Kidney epithelial cell (primary cell): Measurements from ENCODE around the gene RAB22A. TPM values are rescaled to one million over a fixed set of nuclear protein-coding genes. Genes with fewer than 3 reads are reported as not detected.

ENCODE experiments used
- DNase-seq: peaks from one replicate; pipeline ENCODE4 v3.0.0-alpha.2; 2010; ENCODE audit warnings: low read depth
- H3K27me3 ChIP-seq: 2 replicates; pipeline ENCODE4 v1.6.0; 2011; ENCODE audit warnings: low read length; ENCODE audit not compliant: control insufficient read depth, insufficient read depth
- H3K36me3 ChIP-seq: 2 replicates; pipeline ENCODE4 v1.5.1; 2011; ENCODE audit warnings: low read length; ENCODE audit not compliant: control insufficient read depth, insufficient read depth
- H3K4me3 ChIP-seq: 2 replicates; pipeline ENCODE4 v1.5.1; 2011; ENCODE audit warnings: low read depth, mild to moderate bottlenecking, control low read depth, low read length
- total RNA-seq: library from RNA; depleted of rRNA; stranded (reverse); fragments of >200 nt; gene quantifications from 2 replicates; pipeline ENCODE4 v1.2.3, GENCODE V29; 2015
- TF ChIP-seq, protein P1 (sequence below): IDR thresholded peaks from 2 replicates; pipeline ENCODE4 v1.5.1; 2011; ENCODE audit warnings: mild to moderate bottlenecking, moderate library complexity, low read length, control low read depth, inconsistent platforms; ENCODE audit not compliant: insufficient read depth, poor library complexity, severe bottlenecking

The RAB22A gene, protein sequence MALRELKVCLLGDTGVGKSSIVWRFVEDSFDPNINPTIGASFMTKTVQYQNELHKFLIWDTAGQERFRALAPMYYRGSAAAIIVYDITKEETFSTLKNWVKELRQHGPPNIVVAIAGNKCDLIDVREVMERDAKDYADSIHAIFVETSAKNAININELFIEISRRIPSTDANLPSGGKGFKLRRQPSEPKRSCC
- 23.3 and 26.4 TPM in 2 replicates for total RNA-seq

DNA sequence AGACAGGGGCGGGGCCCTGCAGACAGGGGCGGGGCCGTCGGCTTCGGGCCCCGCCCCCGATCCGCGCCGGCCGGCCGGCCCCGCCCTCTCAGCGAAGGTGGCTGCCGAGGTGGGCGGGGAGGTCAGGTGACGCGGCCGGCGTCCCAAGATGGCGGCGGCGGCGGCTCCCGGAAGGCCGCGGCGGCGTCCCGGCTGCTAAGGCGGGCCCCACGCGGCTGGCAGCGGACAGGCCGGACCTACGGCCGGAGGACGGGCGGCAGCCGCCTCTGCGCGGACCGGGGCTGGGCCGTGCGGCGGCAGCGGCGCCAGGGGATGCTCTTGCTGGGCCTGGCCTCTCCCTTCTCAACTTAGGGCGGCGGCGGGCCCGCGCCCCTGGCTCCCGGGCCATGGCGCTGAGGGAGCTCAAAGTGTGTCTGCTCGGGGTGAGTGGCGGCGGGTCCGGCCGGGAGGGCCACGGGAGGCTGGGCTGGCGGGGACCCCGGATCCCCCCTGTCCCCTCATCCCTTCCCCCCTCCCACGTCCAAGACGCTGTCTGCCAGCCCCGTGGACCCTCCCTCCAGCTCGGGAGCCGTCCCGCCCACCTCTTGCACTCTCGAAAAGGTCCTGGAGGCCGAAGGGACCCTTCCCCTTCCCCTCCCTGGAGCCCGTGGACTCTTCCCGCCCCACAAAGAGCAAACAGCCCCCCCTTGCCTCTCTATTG lies at the start of gene RAB22A:
RAB22A (plus strand) TSS at position 125 of the 700 bp plus-strand sequence; CDS start at position 387, 262 bp downstream.
- no peak for DNase-seq

DNA sequence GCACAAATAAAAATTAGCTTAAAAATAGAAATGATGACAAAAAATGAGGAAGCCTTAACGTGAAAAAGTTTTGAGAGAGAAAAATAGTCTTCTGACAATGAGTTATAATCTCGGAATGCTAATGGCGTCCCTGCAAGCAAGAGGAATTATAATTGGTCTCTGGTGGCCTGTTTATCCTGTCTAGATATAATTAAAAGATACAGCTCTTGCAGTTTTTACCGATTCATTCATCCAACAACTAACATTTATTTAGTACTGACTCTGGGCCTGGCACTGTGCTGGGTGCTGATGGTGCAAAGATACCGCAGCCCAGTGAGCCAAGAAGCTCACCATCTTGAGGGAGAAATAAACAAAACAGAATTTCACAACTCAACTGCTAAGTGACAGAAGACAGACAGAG lies 49.5 kb upstream of the RAB22A start:
- peaks cover 1% of the 10 kb centered on the region for H3K36me3 ChIP-seq
- H3K4me3 ChIP-seq: no peak overlapping the region
- no peaks in the 10 kb centered on the region for H3K27me3 ChIP-seq
- no peak for DNase-seq
- TF ChIP-seq, protein P1, sequence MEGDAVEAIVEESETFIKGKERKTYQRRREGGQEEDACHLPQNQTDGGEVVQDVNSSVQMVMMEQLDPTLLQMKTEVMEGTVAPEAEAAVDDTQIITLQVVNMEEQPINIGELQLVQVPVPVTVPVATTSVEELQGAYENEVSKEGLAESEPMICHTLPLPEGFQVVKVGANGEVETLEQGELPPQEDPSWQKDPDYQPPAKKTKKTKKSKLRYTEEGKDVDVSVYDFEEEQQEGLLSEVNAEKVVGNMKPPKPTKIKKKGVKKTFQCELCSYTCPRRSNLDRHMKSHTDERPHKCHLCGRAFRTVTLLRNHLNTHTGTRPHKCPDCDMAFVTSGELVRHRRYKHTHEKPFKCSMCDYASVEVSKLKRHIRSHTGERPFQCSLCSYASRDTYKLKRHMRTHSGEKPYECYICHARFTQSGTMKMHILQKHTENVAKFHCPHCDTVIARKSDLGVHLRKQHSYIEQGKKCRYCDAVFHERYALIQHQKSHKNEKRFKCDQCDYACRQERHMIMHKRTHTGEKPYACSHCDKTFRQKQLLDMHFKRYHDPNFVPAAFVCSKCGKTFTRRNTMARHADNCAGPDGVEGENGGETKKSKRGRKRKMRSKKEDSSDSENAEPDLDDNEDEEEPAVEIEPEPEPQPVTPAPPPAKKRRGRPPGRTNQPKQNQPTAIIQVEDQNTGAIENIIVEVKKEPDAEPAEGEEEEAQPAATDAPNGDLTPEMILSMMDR: no peak

More for the DNA sequence above, at the start of gene RAB22A:
- H3K4me3 ChIP-seq: peak within 1 kb of the TSS; percentile 94
- peaks cover 2% of the 10 kb centered on the region for H3K36me3 ChIP-seq
- TF ChIP-seq, protein P1: no peak
- no peaks in the 10 kb centered on the region for H3K27me3 ChIP-seq

DNA sequence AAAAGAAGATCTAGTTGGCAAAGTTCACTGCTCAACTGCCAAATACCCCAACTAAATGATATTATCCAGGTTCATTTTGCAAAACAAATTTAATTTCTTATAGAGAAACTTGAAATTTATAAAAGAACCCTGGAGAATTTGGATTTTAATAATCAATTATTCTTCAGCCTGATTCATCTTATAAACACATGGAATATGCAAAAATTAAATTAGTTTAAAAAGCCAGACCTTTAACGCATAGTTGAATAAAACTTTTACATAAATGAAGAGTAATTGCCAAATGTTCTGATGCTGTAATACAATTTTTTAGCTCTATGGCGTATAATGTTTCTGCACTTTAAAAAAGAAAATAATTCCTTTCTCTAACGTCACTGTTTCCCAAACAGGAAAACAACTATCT lies 47.9 kb upstream of the RAB22A start:
- peaks cover 1% of the 10 kb centered on the region for H3K36me3 ChIP-seq
- TF ChIP-seq, protein P1: no peak
- H3K27me3 ChIP-seq: no peaks in the 10 kb centered on the region
- DNase-seq: no peak
- no peak overlapping the region for H3K4me3 ChIP-seq

DNA sequence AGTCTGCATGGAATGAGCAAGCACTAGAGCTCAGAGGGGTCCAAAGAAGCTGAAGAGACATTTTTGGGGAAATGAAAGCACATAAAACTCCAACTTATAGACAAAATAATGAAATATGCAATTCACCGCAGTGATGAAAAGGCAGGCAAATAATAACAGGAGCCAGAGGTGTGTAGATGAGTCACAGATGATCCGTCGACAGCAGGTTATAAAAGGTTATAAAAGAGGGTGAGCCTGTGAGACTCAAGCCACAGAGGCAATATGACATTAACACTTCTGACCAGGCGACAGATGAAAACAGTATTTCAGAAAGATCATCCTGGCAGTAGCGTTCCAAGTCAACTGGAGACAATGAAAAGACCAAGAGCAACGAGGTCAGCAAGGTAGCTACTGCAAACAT lies 45.2 kb upstream of the RAB22A start:
- Histone ChIP-seq H3K4me3 (no peak overlapping the region), H3K27me3 (no peaks in the 10 kb centered on the region), H3K36me3 (peaks cover 2% of the 10 kb centered on the region)
- TF ChIP-seq, protein P1: no peak
- DNase-seq: no peak

DNA sequence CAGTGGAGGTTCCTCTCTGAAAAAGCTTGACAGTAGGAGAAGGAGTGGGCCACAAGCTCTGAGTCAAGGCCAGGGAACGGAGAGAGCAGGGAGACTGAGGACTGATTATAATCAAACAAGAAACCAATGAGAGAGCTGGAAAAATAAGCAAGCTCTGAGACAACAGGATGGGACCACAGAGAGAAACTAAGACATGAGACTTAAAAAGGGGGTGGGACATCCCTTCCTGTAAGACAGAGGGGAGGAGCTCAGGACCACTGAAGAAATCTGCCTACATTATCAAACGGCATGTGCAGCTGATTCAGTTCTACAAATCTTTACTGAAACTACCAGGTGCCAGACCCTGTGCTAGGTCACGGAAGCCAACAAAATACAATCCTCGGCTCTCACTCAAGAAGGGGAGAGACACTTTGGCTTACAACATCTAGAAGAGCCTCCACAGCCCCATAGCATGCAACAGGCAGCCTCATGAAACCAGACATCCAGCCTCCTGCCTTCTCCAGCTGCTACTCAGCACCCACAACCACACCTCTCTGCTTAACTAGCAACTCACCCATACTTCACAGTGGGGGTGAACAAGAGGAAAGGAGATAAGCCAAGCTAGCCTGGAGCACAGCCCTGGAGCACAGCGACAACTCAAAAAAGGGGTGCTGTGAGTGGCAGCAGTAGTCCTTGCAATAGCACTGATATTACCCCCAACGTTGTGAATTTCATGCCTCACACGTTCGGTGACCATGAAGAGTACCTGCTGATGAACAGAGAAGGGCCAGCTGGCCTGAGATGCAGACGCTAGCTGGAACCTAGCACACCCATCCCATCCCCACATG lies 41.9 kb upstream of the RAB22A start:
- no peak for DNase-seq
- TF ChIP-seq, protein P1: no peak
- H3K36me3 ChIP-seq: peaks cover 1% of the 10 kb centered on the region
- no peak overlapping the region for H3K4me3 ChIP-seq
- no peaks in the 10 kb centered on the region for H3K27me3 ChIP-seq
